Upper lobe of left lung (tissue), 6 donors: ENCODE data around the gene MCM9. TPM values are rescaled to one million over a fixed set of nuclear protein-coding genes. Genes with fewer than 3 reads are reported as not detected.

Experiments
- ATAC-seq, 2 donors: fragments of 200-7000 bp; cut with Tn5 transposase; one replicate each; pipeline ENCODE4 v1.9.1; 2022; ENCODE audit warnings: mild to moderate bottlenecking in 2 of 2, moderate library complexity in 2 of 2; ENCODE audit not compliant: low FRiP score in 2 of 2
- DNase-seq, 2 donors: peaks; one replicate each; pipeline ENCODE4 v3.0.0-alpha.2; 2019 to 2020
- H3K27ac ChIP-seq, 4 donors: fragments of 200-600 bp; sonication (generic); one replicate each; pipeline ENCODE4 v1.5.1; 2016 to 2019
- H3K27me3 ChIP-seq, 4 donors: fragments of 200-600 bp; sonication (generic); one replicate each; pipeline ENCODE4 v1.5.1; 2017 to 2019
- H3K36me3 ChIP-seq, 4 donors: fragments of 200-600 bp; sonication (generic); one replicate each; pipeline ENCODE4 v1.5.1; 2016 to 2019
- H3K4me1 ChIP-seq, 4 donors: fragments of 200-600 bp; sonication (generic); one replicate each; pipeline ENCODE4 v1.5.1; 2018 to 2019
- H3K4me3 ChIP-seq, 4 donors: fragments of 200-600 bp; sonication (generic); one replicate each; pipeline ENCODE4 v1.5.1; 2017 to 2019; ENCODE audit warnings: mild to moderate bottlenecking in 2 of 4, moderate library complexity in 1 of 4
- H3K9me3 ChIP-seq, 4 donors: fragments of 200-600 bp; sonication (generic); one replicate each; pipeline ENCODE4 v1.5.1; 2018 to 2019
- CTCF ChIP-seq, 6 experiments: fragments of 450-650 bp in 4 of 6; fragments of 200-600 bp in 2 of 6; sonication (generic) in 2 of 6; IDR thresholded peaks; one replicate each; pipeline ENCODE4 v1.5.1; 2016 to 2019; ENCODE audit warnings: antibody characterized with exemption in 6 of 6
- EP300 ChIP-seq, 4 donors: sonication (generic); formaldehyde crosslinking; IDR thresholded peaks; one replicate each; pipeline ENCODE4 v1.5.1; 2017; ENCODE audit warnings: antibody characterized with exemption in 4 of 4, control low read depth in 2 of 4
- POLR2A ChIP-seq, 4 donors: fragments of 450-650 bp; IDR thresholded peaks; one replicate each; pipeline ENCODE4 v1.5.1; 2016 to 2017; ENCODE audit warnings: antibody characterized with exemption in 4 of 4, mild to moderate bottlenecking in 2 of 4
- POLR2AphosphoS5 ChIP-seq, 2 donors: sonication (generic); formaldehyde crosslinking; IDR thresholded peaks; one replicate each; pipeline ENCODE4 v1.5.1; 2017; ENCODE audit warnings: antibody characterized with exemption in 2 of 2
- WGBS, 2 donors: methylation state at CpG; one replicate each; pipeline ENCODE4 v1.1.5; 2017 to 2018; 5-methylcytosine and 5-hydroxymethylcytosine counted together
- total RNA-seq, 6 donors: library from RNA; depleted of rRNA in 4 of 6; stranded (reverse); fragments of >200 nt in 4 of 6; gene quantifications; one replicate each; pipeline versions ENCODE4 v1.1.0 to v1.2.1, GENCODE V29; 2016 to 2021
- donor health status: DM: no; HTN: no; CAD: no; lungs with moderate emphysema.
- donor health status: DM: no; HTN: yes; CAD: no; lungs with severe emphysema.

Gene MCM9
- total RNA-seq, 6 donors from 2014 or later = 19.9 to 62.9 (median 21.5) TPM

- H3K4me3 ChIP-seq = no peak overlapping the region
- TF ChIP-seq POLR2A (IDR thresholded peaks at IDR 0.05) (no peak), EP300 (IDR thresholded peaks at IDR 0.05) (no peak), CTCF (IDR thresholded peaks at IDR 0.05) (no peak), POLR2AphosphoS5 (IDR thresholded peaks at IDR 0.05) (no peak)
- 84 to 90% methylated on average over 1 of the region's 1 CpG for WGBS, 2 donors
- DNase-seq (no peak), ATAC-seq (no peak)
- no peak overlapping the region for H3K27ac ChIP-seq
- peaks cover 0 to 14% (median 3%) of the 10 kb centered on the region in 4 donors for H3K4me1 ChIP-seq
- H3K36me3 ChIP-seq = no peaks in the 10 kb centered on the region
- H3K27me3 ChIP-seq = no peaks in the 10 kb centered on the region
- H3K9me3 ChIP-seq = no peaks in the 10 kb centered on the region
Observed at GRCh38 chr6:118876198-118876597, 58.8 kb downstream of the MCM9 start.

- no peak for DNase-seq
- no peak for ATAC-seq
- WGBS, 2 donors = 73 to 80% methylated on average over 2 of the region's 2 CpGs
- H3K27ac ChIP-seq = no peak overlapping the region
- H3K9me3 ChIP-seq = no peaks in the 10 kb centered on the region
- H3K36me3 ChIP-seq = no peaks in the 10 kb centered on the region
- TF ChIP-seq POLR2AphosphoS5 (IDR thresholded peaks at IDR 0.05) (no peak), CTCF (IDR thresholded peaks at IDR 0.05) (no peak)
- no peaks in the 10 kb centered on the region for H3K27me3 ChIP-seq
- no peak overlapping the region for H3K4me3 ChIP-seq
- peaks cover 0 to 8% (median 1%) of the 10 kb centered on the region in 4 donors for H3K4me1 ChIP-seq
Observed at GRCh38 chr6:118875672-118876071, 59.3 kb downstream of the MCM9 start.

GRCh38 chr6:118873239-118873638 lies 61.7 kb downstream of the MCM9 start:
- H3K27ac ChIP-seq = no peak overlapping the region
- H3K27me3 ChIP-seq = no peaks in the 10 kb centered on the region
- no peaks in the 10 kb centered on the region for H3K36me3 ChIP-seq
- WGBS, 2 donors = 87 to 88% methylated on average over 2 of the region's 2 CpGs
- no peaks in the 10 kb centered on the region for H3K4me1 ChIP-seq
- H3K4me3 ChIP-seq = no peak overlapping the region
- ATAC-seq = no peak
- no peaks in the 10 kb centered on the region for H3K9me3 ChIP-seq
- DNase-seq = no peak
- no peak for TF ChIP-seq POLR2AphosphoS5 (IDR thresholded peaks at IDR 0.05)
- no peak for TF ChIP-seq EP300 (IDR thresholded peaks at IDR 0.05)
- no peak for TF ChIP-seq POLR2A (IDR thresholded peaks at IDR 0.05)
- TF ChIP-seq CTCF (IDR thresholded peaks at IDR 0.05) = no peak

- Histone ChIP-seq H3K9me3 (no peaks in the 10 kb centered on the region), H3K36me3 (no peaks in the 10 kb centered on the region), H3K4me1 (no peaks in the 10 kb centered on the region), H3K27me3 (no peaks in the 10 kb centered on the region), H3K4me3 (no peak overlapping the region), H3K27ac (no peak overlapping the region)
- TF ChIP-seq EP300 (IDR thresholded peaks at IDR 0.05) (no peak), CTCF (IDR thresholded peaks at IDR 0.05) (no peak)
- WGBS, 2 donors = 90 to 93% methylated on average over 2 of the region's 2 CpGs
- ATAC-seq (no peak), DNase-seq (no peak)
Observed at GRCh38 chr6:118872726-118873125, 62.2 kb downstream of the MCM9 start.

- ATAC-seq = no peak
- TF ChIP-seq EP300 (IDR thresholded peaks at IDR 0.05) (no peak), POLR2AphosphoS5 (IDR thresholded peaks at IDR 0.05) (no peak), CTCF (IDR thresholded peaks at IDR 0.05) (no peak), POLR2A (IDR thresholded peaks at IDR 0.05) (no peak)
Observed at GRCh38 chr6:118872318-118872717, 62.6 kb downstream of the MCM9 start.

More at GRCh38 chr6:118872318-118872717, 62.6 kb downstream of the MCM9 start:
- DNase-seq = no peak
- Histone ChIP-seq H3K36me3 (no peaks in the 10 kb centered on the region), H3K9me3 (no peaks in the 10 kb centered on the region), H3K27ac (no peak overlapping the region), H3K27me3 (no peaks in the 10 kb centered on the region), H3K4me1 (no peaks in the 10 kb centered on the region), H3K4me3 (no peak overlapping the region)
